ENCODE results near the gene TOX3.

TOX3 gene

DNA sequence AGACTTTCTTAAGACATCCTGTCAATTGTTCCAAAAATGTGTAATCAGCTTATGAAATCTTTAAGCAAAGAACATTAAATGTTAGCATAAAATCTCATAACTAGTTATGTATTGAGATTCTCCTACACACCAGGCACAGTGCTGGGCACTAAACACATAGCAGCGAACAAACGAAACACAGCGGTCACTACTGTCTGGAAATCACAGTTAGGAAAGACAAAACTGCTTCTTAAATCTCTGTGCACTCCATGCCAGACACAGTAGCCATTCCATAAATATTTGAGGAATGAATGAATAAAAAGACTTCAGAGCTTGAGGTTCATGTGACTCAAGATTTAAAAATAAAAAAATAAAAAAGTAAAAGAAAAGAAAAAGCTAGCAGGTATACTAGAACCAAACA lies 20.1 kb downstream of the TOX3 start:
- TF ChIP-seq, protein P1, sequence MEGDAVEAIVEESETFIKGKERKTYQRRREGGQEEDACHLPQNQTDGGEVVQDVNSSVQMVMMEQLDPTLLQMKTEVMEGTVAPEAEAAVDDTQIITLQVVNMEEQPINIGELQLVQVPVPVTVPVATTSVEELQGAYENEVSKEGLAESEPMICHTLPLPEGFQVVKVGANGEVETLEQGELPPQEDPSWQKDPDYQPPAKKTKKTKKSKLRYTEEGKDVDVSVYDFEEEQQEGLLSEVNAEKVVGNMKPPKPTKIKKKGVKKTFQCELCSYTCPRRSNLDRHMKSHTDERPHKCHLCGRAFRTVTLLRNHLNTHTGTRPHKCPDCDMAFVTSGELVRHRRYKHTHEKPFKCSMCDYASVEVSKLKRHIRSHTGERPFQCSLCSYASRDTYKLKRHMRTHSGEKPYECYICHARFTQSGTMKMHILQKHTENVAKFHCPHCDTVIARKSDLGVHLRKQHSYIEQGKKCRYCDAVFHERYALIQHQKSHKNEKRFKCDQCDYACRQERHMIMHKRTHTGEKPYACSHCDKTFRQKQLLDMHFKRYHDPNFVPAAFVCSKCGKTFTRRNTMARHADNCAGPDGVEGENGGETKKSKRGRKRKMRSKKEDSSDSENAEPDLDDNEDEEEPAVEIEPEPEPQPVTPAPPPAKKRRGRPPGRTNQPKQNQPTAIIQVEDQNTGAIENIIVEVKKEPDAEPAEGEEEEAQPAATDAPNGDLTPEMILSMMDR (conservative IDR thresholded peaks at IDR 0.05; ENCODE audit: low read depth, low read length), result no peak
- H3K4me3 ChIP-seq (ENCODE audit: low read length), result no peak overlapping the region
- DNase-seq (ENCODE audit: low read depth), result no peak

DNA sequence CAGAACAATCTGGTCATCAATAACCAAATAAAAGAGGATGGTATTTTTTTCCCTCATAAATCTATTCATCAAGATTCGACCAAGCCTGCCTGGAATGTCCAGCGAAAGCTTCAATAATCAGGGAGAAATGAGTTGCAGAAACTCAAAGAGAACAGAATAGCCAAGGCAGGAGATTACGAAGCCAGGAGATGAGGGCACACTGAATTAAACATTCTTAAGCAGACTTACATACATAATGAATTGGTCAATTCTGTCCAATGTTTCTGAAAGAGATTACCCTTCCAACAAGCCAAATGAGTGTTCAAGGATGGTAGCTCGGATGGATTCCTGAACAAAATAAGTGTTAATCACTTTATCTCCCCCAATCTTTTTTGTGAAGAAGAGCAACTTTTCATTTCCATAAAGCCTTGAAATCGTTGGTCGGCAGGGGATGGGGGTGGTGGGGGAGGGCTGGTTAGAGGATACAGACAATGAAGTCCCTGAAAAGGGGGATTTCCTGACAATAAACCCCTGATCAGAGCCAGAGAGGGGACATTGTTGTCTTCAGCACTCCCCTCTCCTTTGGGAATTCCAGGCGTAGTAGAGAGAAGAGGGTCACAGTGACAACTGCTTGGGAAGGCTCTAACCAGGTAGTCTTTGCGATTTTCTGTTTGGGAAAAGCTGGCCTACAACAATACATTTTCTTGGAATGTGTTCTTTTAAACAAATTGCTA lies 20.7 kb downstream of the TOX3 start:
- H3K4me3 ChIP-seq (ENCODE audit: low read length), result no peak overlapping the region
- TF ChIP-seq, protein P1 (conservative IDR thresholded peaks at IDR 0.05; ENCODE audit: low read depth, low read length), result no peak
- no peak for DNase-seq (ENCODE audit: low read depth)

DNA sequence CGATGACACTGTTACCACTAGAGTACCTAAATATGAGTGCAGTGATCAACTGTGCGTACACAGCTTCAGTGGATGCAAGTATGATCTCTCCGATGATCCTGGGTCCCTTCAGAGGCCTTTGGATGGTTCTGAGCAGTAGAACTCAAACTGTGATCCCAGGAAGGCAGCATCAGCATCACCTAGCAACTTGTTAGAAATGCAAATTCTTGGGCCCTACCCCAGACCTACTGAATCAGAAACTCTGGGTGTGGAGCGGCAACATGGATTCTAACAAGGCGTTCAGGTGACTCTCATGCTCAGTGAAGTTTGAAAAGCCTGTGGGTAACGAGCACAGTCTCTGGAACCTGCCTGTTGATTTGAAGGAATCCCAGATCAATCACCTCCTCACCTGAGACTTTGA lies 25.4 kb downstream of the TOX3 start:
- TF ChIP-seq, protein P1 (conservative IDR thresholded peaks at IDR 0.05; ENCODE audit: low read depth, low read length), result no peak
- no peak for DNase-seq (ENCODE audit: low read depth)
- no peak overlapping the region for H3K4me3 ChIP-seq (ENCODE audit: low read length)

DNA sequence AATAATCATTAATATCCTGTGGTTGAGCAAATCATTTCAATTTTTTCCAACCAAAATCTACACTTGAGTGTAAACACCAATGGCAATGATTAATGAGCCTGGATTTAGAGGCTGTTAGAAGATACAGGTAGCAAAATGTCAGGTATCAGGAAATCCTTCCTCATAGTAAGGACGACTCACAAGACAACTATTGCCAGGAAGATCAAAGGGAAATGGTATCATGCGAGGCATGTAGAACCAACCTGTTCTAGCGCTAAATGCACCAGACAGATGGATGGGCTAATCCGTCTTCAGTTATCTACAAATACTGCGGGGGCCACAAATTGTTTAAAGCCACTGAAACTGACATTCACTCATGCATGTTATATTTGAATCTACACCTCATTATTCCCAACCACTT lies 28.1 kb downstream of the TOX3 start:
- TF ChIP-seq, protein P1 (conservative IDR thresholded peaks at IDR 0.05; ENCODE audit: low read depth, low read length), result no peak

DNA sequence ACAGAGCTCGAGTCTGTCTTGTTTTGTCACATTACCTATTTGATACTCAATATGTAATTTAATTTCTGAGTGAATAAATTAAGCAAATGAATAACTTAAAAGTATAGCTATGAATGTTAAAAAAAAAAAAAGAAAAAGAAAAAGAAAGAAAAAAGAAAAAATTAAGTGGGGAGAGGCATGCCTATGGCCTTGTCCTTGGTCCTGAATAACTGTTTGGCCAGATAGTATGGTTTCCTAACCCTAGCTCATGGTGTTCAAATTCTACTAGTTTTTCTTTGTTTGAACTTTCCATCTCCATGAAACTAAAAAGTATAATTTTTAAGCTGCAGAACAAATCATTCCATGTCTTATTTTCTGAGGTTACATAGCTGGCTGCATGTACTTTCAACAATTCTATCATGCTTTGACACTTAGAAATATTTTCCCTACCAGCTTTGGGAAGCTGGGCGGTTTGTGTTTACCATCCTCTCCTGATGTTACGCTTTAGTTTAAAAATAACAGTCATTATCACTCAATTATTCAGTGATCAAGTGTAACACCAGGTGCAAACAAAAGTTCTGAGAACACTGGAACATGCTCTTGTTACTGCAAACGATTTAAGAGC lies 31.8 kb downstream of the TOX3 start:
- no peak for DNase-seq (ENCODE audit: low read depth)
- no peak overlapping the region for H3K4me3 ChIP-seq (ENCODE audit: low read length)
- TF ChIP-seq, protein P1 (conservative IDR thresholded peaks at IDR 0.05; ENCODE audit: low read depth, low read length), result no peak

More for the DNA sequence above, 28.1 kb downstream of the TOX3 start:
- no peak for DNase-seq (ENCODE audit: low read depth)
- H3K4me3 ChIP-seq (ENCODE audit: low read length), result no peak overlapping the region

DNA sequence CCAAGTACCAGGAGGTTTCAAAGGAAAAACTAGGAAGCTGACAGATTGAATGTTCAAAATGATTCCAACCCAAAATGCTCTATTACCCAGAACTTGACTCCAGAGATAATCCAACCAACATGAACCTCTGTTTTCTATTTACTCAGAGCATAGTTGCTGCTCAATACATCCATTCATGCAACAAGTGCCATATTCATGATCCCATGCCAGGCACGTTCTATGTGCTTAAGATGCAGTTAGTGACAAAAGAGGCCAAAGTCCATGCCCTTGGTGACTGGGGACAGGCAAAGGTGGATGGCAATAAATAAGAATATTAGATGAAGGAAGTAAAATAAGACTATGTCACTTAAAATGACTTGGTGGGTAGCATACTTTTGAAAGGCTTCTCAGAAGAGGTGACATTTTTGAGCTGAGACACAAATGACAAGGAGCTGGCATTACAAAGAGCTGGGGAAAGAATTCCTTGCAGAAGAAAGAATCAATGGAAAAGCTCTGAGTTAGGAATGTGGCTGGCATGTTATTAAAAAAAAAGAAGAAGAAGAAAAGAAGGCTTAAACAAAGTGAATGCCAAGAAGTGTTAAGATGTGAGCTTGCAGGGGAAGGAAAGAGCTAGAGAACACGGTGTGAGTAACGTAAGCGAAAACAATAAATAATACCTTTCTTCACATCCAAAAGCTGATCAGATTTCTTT lies 34.5 kb downstream of the TOX3 start:
- no peak for DNase-seq (ENCODE audit: low read depth)
- H3K4me3 ChIP-seq (ENCODE audit: low read length), result no peak overlapping the region
- TF ChIP-seq, protein P1 (conservative IDR thresholded peaks at IDR 0.05; ENCODE audit: low read depth, low read length), result no peak
